Measurements from ENCODE around the gene SAP130.

The SAP130 gene
- 12.7 to 26.8 reads per million in 2 experiments for total RNA-seq

GRCh38 chr2:128027801-128028667, at the start of gene SAP130:
SAP130 (minus strand) TSS chr2:128028059; CDS start chr2:128026292, 1,767 bp downstream.
- peak; percentile 98 for DNase-seq (ENCODE audit: low read depth)

DNA sequence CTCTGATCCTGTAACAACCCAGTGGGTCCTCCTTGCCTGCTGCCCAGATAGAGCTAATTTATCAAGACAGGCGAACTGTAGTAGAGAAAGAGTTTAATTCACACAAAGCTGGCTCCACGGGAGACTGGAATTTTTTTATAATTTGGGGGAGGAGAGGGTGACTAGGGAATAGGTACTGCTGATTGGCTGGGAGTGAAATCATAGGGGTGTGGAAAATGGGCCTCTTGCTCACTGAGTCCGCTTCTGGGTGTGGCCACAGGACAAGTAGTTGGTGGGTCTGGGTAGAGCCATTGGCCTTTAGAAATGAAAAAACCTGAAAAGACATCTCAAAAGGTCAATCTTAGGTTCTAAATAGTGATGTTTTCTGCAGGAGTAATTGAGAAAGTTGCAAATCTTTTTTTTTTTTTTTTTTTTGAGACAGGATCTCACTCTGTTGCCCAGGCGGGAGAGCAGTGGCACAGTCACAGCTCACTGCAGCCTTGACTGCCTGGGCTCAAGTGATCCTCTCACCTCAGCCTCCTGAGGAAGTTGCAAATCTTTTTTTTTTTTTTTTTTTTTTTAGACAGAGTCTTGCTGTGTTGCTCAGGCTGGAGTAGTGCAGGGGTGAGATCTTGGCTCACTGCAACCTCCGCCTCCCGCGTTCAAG, 48.7 kb upstream of the SAP130 start:
- no peak for DNase-seq (ENCODE audit: low read depth)

DNA sequence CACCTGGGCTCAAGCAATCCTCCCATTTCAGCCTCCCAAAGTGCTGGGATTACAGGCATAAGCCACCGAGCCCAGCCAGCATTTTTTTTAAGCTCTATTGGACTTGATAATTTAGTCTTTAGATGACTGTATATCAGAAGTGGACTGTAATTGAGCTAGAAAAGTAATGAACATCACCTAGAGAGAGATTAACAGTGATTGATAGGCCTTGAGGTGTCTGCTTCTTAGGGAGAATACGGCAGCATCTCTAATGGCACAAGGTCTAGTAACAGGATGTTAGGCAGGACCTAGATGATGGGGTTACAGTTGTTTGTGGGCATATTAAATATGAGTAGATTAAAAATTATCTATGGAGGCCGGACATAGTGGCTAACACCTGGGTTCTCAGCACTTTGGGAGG, 45.4 kb upstream of the SAP130 start:
- no peak for DNase-seq (ENCODE audit: low read depth)

DNA sequence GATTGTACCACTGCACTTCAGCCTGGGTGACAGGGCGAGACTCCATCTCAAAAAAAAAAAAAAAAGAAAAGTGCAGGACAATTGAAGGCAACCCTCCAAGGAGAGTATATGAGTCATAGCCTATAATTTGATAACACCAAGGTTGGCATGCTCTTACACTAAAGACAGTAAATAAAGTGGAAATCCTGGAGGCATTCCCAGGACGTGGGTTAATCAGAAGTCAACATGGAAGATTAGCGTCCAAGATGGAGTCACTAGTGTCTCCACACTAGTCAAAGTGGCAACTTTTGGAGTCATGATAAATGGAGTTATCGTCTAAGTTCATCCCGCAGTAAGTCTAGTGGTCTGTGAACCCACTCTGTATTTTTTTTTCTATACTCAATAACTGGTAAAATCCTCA, 41.9 kb upstream of the SAP130 start:
- no peak for DNase-seq (ENCODE audit: low read depth)

- DNase-seq (ENCODE audit: low read depth): no peak
Measured at GRCh38 chr2:128064353-128064752, 36.5 kb upstream of the SAP130 start.

GRCh38 chr2:128062571-128062970, 34.7 kb upstream of the SAP130 start:
- DNase-seq (ENCODE audit: low read depth): no peak

GRCh38 chr2:128058114-128058513, 30.3 kb upstream of the SAP130 start:
- no peak for DNase-seq (ENCODE audit: low read depth)

DNA sequence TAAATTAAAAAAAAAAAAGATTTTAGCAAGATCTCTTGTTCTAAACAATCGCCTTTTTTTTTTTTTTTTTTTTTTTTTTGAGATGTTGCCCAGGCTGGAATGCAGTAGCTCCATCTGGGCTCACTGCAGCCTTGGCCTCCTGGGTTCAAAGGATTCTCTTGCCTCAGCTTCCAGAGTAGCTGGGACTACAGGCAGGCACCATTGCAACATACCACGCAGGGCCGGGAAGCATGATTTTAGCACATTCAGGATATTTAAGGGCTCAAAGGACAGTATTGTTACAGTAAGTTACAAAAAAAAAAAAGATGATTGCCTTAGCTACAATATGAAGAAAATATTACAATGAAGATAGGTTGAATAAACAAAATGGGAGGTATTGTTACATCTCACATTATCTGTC, 29.5 kb upstream of the SAP130 start:
- DNase-seq (ENCODE audit: low read depth): no peak

GRCh38 chr2:128054104-128054885, 26.4 kb upstream of the SAP130 start:
- no peak for DNase-seq (ENCODE audit: low read depth)

DNA sequence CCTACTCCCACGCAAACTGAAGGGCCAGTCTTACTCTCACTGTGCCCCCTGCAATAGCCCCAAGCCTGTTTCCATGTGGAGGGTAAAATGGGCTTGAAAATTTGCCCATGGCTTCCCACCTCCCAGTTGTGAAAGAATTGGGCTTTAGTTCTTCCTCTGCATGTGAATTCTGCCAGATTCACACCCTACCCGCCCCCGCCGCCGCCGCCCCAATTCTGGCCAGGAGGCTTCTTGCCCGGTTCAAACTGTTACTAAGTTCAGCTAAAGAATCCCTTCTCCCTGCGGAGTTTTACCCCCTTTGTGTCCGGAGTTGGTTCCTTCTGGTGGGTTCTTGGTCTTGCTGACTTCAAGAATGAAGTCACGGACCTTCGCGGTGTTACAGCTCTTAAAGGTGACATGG, 25.5 kb upstream of the SAP130 start:
- DNase-seq (ENCODE audit: low read depth): no peak

DNA sequence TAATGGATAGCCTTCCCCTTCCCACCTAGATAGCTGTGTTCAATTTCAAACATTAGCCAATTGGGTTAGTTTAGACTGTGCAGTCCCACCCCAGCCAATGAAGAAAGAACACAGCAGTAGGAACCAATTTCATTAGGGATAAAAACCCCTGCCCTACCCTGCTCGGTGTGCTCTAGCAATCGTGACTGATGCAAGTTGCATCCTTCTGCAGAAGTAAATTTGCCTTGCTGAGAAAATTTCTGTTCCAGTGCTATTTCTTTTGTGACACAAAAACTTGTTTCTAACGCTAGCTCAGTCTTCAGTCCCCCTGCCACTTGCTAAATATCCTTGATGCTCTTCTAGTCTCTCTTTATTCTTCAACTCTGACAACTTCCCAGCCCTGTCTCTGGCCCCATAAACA, 15.2 kb upstream of the SAP130 start:
- DNase-seq (ENCODE audit: low read depth): no peak

GRCh38 chr2:128041561-128041960, 13.7 kb upstream of the SAP130 start:
- DNase-seq (ENCODE audit: low read depth): no peak

GRCh38 chr2:128040166-128040771, 12.4 kb upstream of the SAP130 start:
- DNase-seq (ENCODE audit: low read depth): no peak

DNA sequence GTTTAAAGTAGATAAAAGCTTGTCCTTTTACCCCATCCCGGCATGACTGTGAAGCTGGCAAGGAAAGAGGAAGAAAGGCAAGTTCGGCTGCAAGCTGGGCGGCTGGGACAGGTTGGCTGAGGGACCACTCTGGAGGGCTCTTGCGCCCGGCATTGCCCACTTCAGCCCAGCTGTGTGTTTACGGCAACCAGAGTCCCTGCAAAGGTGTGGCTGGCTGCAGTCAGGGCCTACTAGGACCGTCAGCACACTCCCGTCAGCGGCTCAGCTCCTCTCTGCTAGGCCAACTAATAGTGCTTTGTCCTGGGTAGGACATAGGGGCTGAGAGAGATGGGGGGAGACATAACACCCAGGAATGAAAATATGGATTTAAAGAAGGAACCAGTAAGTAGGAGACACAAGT, 11.7 kb upstream of the SAP130 start:
- DNase-seq (ENCODE audit: low read depth): no peak

- no peak for DNase-seq (ENCODE audit: low read depth)
Measured at GRCh38 chr2:128038411-128038810, 10.6 kb upstream of the SAP130 start.

DNA sequence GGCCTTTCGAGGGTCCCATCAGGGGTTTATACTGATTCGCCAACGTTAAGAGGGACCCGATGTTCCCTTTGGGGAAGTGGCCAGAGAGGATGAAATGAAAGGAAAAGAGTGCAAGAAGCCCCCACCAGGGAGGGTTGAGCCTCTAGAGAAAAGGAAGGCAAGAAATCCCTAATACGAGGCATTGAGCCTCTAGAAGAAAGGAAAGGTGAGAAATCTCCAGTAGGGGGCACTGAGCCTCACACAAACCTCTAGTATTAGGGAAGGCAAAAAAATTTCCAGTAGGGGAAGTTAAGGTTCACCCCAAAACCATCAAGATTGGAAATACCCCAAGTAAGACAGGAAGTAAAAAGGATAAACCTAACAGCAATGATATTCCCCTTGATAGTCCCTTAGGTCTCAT, 9.8 kb upstream of the SAP130 start:
- no peak for DNase-seq (ENCODE audit: low read depth)

GRCh38 chr2:128036748-128037607, 9.1 kb upstream of the SAP130 start:
- no peak for DNase-seq (ENCODE audit: low read depth)

DNA sequence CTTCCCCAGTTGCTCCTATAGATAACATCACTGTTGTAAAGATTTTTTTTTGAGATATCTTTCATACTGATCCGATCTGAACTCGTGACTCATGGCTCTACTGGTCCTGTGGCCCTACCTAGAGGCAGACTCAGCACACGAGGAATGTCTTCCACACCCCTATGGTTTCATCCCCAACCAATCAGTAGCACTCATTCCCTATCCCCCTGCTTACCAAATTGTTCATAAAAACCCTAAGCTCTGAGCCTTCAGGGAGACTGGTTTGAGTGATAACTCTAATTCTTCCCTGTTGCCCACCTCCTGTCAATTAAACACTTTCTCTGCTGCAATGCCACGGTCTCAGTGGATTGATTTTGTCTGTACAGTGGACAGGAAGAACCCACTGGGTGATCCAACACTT, 4.2 kb upstream of the SAP130 start:
- no peak for DNase-seq (ENCODE audit: low read depth)

DNA sequence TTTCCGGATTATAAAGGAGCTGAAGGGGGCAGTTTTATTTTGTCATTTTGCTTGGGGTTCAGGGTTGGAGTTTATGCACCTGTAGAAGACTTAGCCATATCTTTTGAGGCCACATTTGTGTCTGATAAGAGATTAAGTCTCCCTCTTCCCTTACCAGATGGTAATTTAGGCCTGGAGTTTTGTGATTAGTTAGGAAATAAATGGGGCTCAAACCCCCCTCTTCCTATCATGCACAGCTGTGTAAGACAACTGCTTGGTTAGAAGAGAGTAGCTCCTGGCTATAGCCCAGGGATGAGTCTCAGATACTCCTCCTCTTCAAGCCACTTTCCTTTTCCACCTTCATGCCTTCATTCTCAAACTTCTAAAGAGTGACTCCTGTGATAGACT, 802 bp upstream of the SAP130 start:
- no peak for DNase-seq (ENCODE audit: low read depth)

- DNase-seq (ENCODE audit: low read depth): peak; percentile 99
Measured at GRCh38 chr2:128027278-128027800, 520 bp downstream of the SAP130 start.

Data from T follicular helper cell (primary cell).